Measurements from ENCODE around the gene OR10W1. TPM values are rescaled to one million over a fixed set of nuclear protein-coding genes. Genes with fewer than 3 reads are reported as not detected.

OR10W1 gene
- total RNA-seq (not detected in 2 replicates), polyA plus RNA-seq (not detected in 2 replicates)

DNA sequence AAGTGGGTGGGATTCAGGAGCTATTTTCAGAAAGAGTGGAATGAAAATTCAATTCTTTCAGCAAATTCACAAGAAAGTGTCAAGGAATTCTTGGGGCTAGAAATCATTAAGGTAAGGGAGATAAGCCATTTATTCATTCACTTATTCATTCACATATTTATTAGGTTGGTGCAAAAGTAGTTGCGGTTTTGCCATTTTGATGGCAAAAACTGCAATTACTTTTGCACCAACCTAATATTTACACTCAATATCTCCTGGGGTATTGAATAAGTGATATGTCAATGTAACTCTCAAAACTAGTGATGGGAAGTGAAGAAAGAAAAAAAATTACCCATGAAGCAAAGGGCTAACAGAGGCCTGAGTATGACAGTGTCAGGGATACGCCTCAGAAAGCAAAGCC is at the start of gene OR10W1:
TSS of gene OR10W1 (minus strand) at position 119 of the 400 bp plus-strand sequence. CDS start 402 bp downstream, outside the sequence.
- no peaks in the 10 kb centered on the region for H3K79me2 ChIP-seq
- TF ChIP-seq EZH2phosphoT487 (IDR thresholded peaks at IDR 0.05; ENCODE audit: low read depth, severe bottlenecking, unreplicated experiment) (no peak), EZH2 (IDR thresholded peaks at IDR 0.05; ENCODE audit: borderline replicate concordance) (no peak)
- TF ChIP-seq, protein P1, sequence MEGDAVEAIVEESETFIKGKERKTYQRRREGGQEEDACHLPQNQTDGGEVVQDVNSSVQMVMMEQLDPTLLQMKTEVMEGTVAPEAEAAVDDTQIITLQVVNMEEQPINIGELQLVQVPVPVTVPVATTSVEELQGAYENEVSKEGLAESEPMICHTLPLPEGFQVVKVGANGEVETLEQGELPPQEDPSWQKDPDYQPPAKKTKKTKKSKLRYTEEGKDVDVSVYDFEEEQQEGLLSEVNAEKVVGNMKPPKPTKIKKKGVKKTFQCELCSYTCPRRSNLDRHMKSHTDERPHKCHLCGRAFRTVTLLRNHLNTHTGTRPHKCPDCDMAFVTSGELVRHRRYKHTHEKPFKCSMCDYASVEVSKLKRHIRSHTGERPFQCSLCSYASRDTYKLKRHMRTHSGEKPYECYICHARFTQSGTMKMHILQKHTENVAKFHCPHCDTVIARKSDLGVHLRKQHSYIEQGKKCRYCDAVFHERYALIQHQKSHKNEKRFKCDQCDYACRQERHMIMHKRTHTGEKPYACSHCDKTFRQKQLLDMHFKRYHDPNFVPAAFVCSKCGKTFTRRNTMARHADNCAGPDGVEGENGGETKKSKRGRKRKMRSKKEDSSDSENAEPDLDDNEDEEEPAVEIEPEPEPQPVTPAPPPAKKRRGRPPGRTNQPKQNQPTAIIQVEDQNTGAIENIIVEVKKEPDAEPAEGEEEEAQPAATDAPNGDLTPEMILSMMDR (IDR thresholded peaks at IDR 0.05; ENCODE audit: poor library complexity): no peak
- no peaks in the 10 kb centered on the region for H3K9me3 ChIP-seq (ENCODE audit: low read depth)
- H3K36me3 ChIP-seq (replicated peaks; ENCODE audit: insufficient read depth, low read depth): no peaks in the 10 kb centered on the region
- H4K20me1 ChIP-seq (ENCODE audit: insufficient read depth, poor library complexity, severe bottlenecking): no peaks in the 10 kb centered on the region
- no peak within 1 kb of the TSS for H3K4me3 ChIP-seq
- WGBS (ENCODE audit: low lambda C conversion rate, missing lambda C conversion rate): 93% methylated on average over 2 of the region's 2 CpGs
- no peak within 1 kb of the TSS for H3K27ac ChIP-seq
- DNase-seq (ENCODE audit: low spot score): no peak
- H3K27me3 ChIP-seq: no peaks in the 10 kb centered on the region
- no peaks in the 10 kb centered on the region for H3K9me2 ChIP-seq (replicated peaks; ENCODE audit: insufficient read depth)
- H2AFZ ChIP-seq: no peak within 1 kb of the TSS
- H3K4me2 ChIP-seq: no peak within 1 kb of the TSS
- H3K4me1 ChIP-seq (ENCODE audit: insufficient read depth): no peaks in the 10 kb centered on the region

DNA sequence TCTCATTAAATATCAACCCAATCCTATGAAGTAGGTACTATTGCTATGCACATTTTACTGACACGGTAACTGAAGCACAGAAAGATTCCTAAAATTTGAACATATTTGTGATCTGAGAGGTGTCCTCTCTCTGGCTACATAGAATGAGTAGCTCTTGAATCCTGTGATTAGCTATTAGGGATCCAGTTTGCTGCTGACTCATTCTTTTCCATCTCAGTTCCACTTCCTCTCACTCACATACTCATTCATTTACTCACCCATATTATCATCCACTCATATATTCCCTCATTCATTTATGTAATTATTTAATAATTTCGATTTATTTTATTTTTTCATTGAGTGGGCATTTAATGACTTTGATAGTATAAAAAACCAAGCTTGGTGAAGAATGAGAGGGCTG is 48.1 kb upstream of the OR10W1 start:
- no peak for TF ChIP-seq EZH2phosphoT487 (IDR thresholded peaks at IDR 0.05; ENCODE audit: low read depth, severe bottlenecking, unreplicated experiment)
- no peak for TF ChIP-seq EZH2 (IDR thresholded peaks at IDR 0.05; ENCODE audit: borderline replicate concordance)
- TF ChIP-seq, protein P1 (IDR thresholded peaks at IDR 0.05; ENCODE audit: poor library complexity): no peak
- no peak for DNase-seq (ENCODE audit: low spot score)
- Histone ChIP-seq H3K4me3 (no peak overlapping the region), H2AFZ (no peak overlapping the region), H4K20me1 (ENCODE audit: insufficient read depth, poor library complexity, severe bottlenecking) (no peaks in the 10 kb centered on the region), H3K9me2 (replicated peaks; ENCODE audit: insufficient read depth) (no peaks in the 10 kb centered on the region), H3K79me2 (no peaks in the 10 kb centered on the region), H3K36me3 (replicated peaks; ENCODE audit: insufficient read depth, low read depth) (no peaks in the 10 kb centered on the region), H3K27me3 (no peaks in the 10 kb centered on the region), H3K4me1 (ENCODE audit: insufficient read depth) (no peaks in the 10 kb centered on the region), H3K27ac (no peak overlapping the region), H3K4me2 (no peak overlapping the region), H3K9me3 (ENCODE audit: low read depth) (no peaks in the 10 kb centered on the region)
- 71% methylated on average over 2 of the region's 2 CpGs for WGBS (ENCODE audit: low lambda C conversion rate, missing lambda C conversion rate)

GRCh38 chr11:58301576-58301975 is 33.5 kb upstream of the OR10W1 start:
- Histone ChIP-seq H3K27me3 (no peaks in the 10 kb centered on the region), H3K36me3 (replicated peaks; ENCODE audit: insufficient read depth, low read depth) (no peaks in the 10 kb centered on the region), H3K4me2 (no peak overlapping the region), H3K9me2 (replicated peaks; ENCODE audit: insufficient read depth) (no peaks in the 10 kb centered on the region), H3K27ac (no peak overlapping the region), H3K4me1 (ENCODE audit: insufficient read depth) (no peaks in the 10 kb centered on the region), H3K9me3 (ENCODE audit: low read depth) (no peaks in the 10 kb centered on the region), H2AFZ (no peak overlapping the region), H3K79me2 (no peaks in the 10 kb centered on the region), H3K4me3 (no peak overlapping the region), H4K20me1 (ENCODE audit: insufficient read depth, poor library complexity, severe bottlenecking) (no peaks in the 10 kb centered on the region)
- TF ChIP-seq, protein P1 (IDR thresholded peaks at IDR 0.05; ENCODE audit: poor library complexity): no peak
- TF ChIP-seq EZH2 (IDR thresholded peaks at IDR 0.05; ENCODE audit: borderline replicate concordance) (no peak), EZH2phosphoT487 (IDR thresholded peaks at IDR 0.05; ENCODE audit: low read depth, severe bottlenecking, unreplicated experiment) (no peak)
- WGBS (ENCODE audit: low lambda C conversion rate, missing lambda C conversion rate): 90% methylated on average over 2 of the region's 2 CpGs
- no peak for DNase-seq (ENCODE audit: low spot score)

DNA sequence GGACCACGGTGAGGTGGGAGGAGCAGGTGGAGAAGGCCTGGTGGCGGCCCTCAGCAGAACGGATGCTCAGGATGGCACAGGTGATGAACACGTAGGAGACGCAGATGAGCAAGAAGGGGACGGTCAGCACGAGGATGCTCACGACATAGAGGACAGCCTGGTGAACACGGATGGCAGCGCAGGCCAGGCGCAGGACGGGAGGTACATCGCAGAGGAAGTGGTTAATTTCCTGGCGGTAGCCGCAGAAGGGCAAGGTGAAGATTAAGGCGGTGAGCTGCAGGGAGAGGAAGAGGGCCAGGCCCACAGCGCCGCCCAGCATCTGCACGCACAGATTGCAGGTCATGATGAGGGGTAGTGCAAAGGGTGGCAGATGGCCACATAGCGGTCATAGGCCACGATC is 24.0 kb upstream of the OR10W1 start:
- Histone ChIP-seq H3K4me1 (ENCODE audit: insufficient read depth) (no peaks in the 10 kb centered on the region), H3K9me2 (replicated peaks; ENCODE audit: insufficient read depth) (no peaks in the 10 kb centered on the region), H3K36me3 (replicated peaks; ENCODE audit: insufficient read depth, low read depth) (no peaks in the 10 kb centered on the region), H3K27me3 (no peaks in the 10 kb centered on the region), H3K4me2 (no peak overlapping the region), H3K27ac (no peak overlapping the region), H2AFZ (no peak overlapping the region), H4K20me1 (ENCODE audit: insufficient read depth, poor library complexity, severe bottlenecking) (no peaks in the 10 kb centered on the region), H3K9me3 (ENCODE audit: low read depth) (no peaks in the 10 kb centered on the region), H3K4me3 (no peak overlapping the region), H3K79me2 (no peaks in the 10 kb centered on the region)
- 94% methylated on average over 21 of the region's 21 CpGs for WGBS (ENCODE audit: low lambda C conversion rate, missing lambda C conversion rate)
- no peak for DNase-seq (ENCODE audit: low spot score)
- TF ChIP-seq EZH2phosphoT487 (IDR thresholded peaks at IDR 0.05; ENCODE audit: low read depth, severe bottlenecking, unreplicated experiment) (no peak), EZH2 (IDR thresholded peaks at IDR 0.05; ENCODE audit: borderline replicate concordance) (no peak)
- TF ChIP-seq, protein P1 (IDR thresholded peaks at IDR 0.05; ENCODE audit: poor library complexity): no peak

All from hepatocyte (in vitro differentiated cells).